HepG2 (cell line): ENCODE results near the gene IL32. TPM values are rescaled to one million over a fixed set of nuclear protein-coding genes. Genes with fewer than 3 reads are reported as not detected.

Source experiments
- ATAC-seq: fragments of 200-7000 bp; cut with Tn5 transposase; 3 replicates; pipeline ENCODE4 v1.9.1; 2020; ENCODE audit warnings: mild to moderate bottlenecking, moderate library complexity
- BruUV-seq: library from RNA; stranded (reverse); fragments of 400-500 nt; replicated peaks from 2 replicates; lab custom pipeline; 2021; lab: Mats Ljungman, UMichigan
- CTCF ChIA-PET: fragments of 300-600 bp; formaldehyde crosslinking; extraction: SDS; loops from one replicate; lab custom pipeline; 2021; ENCODE audit warnings: low total read pairs, inconsistent platforms, low intra/inter-chr PET ratio; lab: Yijun Ruan, JAX
- POLR2A ChIA-PET: fragments of 350-600 bp; sonication (Branson Sonifier 250); formaldehyde crosslinking; loops from one replicate; lab custom pipeline; 2020; ENCODE audit warnings: antibody characterized with exemption, inconsistent platforms; lab: Yijun Ruan, JAX
- DNase-seq: peaks from one replicate; pipeline ENCODE4 v3.0.0-alpha.2; 2015; ENCODE audit warnings: low spot score
- FAIRE-seq: peaks from 3 replicates; lab custom pipeline; 2011; peaks lifted over from hg19 to GRCh38; lab: Jason Lieb, UNC
- H2AFZ ChIP-seq: one replicate; pipeline ENCODE4 v1.6.1; 2011; ENCODE audit warnings: low read length, inconsistent platforms
- H3K27ac ChIP-seq: fragments of 300-600 bp; 3 replicates; pipeline ENCODE4 v1.8.0; 2011; ENCODE audit warnings: mixed run types, mild to moderate bottlenecking, mixed read lengths, low read length, inconsistent platforms; ENCODE audit not compliant: insufficient read depth; ENCODE audit errors: extremely low read length
- H3K27me3 ChIP-seq, 2 experiments: fragments of 200-600 bp in 1 of 2; 2 replicates in 1 of 2; 3 replicates in 1 of 2; pipeline versions ENCODE4 v1.6.0 to v1.8.0; 2011; ENCODE audit warnings: low read length in 2 of 2, mild to moderate bottlenecking in 2 of 2, moderate library complexity in 2 of 2, inconsistent platforms in 1 of 2; ENCODE audit not compliant: insufficient read depth in 2 of 2, control insufficient read depth in 1 of 2
- H3K36me3 ChIP-seq, 2 experiments: fragments of 200-600 bp in 1 of 2; replicated peaks in 1 of 2; 2 replicates in 1 of 2; 3 replicates in 1 of 2; pipeline versions ENCODE4 v1.5.1 to v1.8.0; 2011; ENCODE audit warnings: low read length in 2 of 2, inconsistent platforms in 1 of 2; ENCODE audit not compliant: insufficient read depth in 2 of 2, control insufficient read depth in 1 of 2
- H3K4me1 ChIP-seq: 2 replicates; pipeline ENCODE4 v1.5.1; 2012; ENCODE audit warnings: low read length, inconsistent platforms; ENCODE audit not compliant: insufficient read depth
- H3K4me2 ChIP-seq: 2 replicates; pipeline ENCODE4 v1.6.0; 2011; ENCODE audit warnings: low read depth, low read length, inconsistent platforms
- H3K4me3 ChIP-seq, 3 experiments: fragments of 200-600 bp in 1 of 3; sonication (generic), shearing (Covaris generic) in 1 of 3; replicated peaks in 1 of 3; 2 replicates each; pipeline ENCODE4 v1.5.1; 2011 to 2016; ENCODE audit warnings: low read length in 3 of 3, inconsistent platforms in 2 of 3, low read depth in 2 of 3, mild to moderate bottlenecking in 2 of 3, control low read depth in 1 of 3, mixed read lengths in 1 of 3; ENCODE audit not compliant: insufficient read depth in 1 of 3
- H3K79me2 ChIP-seq: one replicate; pipeline ENCODE4 v1.6.1; 2011; ENCODE audit warnings: low read length, inconsistent platforms; ENCODE audit not compliant: insufficient read depth
- H3K9ac ChIP-seq: 2 replicates; pipeline ENCODE4 v1.6.0; 2011; ENCODE audit warnings: mild to moderate bottlenecking, low read depth, low read length, inconsistent platforms; ENCODE audit not compliant: insufficient read depth
- H3K9me3 ChIP-seq: 2 replicates; pipeline ENCODE4 v1.5.1; 2012; ENCODE audit warnings: mild to moderate bottlenecking, low read length
- H4K20me1 ChIP-seq: 2 replicates; pipeline ENCODE4 v1.6.0; 2011; ENCODE audit warnings: inconsistent platforms, mild to moderate bottlenecking, low read length, moderate library complexity; ENCODE audit not compliant: insufficient read depth
- AGO2 ChIP-seq: fragments of 200-400 bp; formaldehyde crosslinking; optimal IDR thresholded peaks from 2 replicates; pipeline ENCODE3; 2017; ENCODE audit warnings: mild to moderate bottlenecking, low read depth, low read length, moderate library complexity
- CBFB ChIP-seq: sonication (generic); formaldehyde crosslinking; IDR thresholded peaks from 2 replicates; pipeline ENCODE4 v1.4.0; 2020; ENCODE audit warnings: missing genetic modification reagents
- CEBPG ChIP-seq: IDR thresholded peaks from 2 replicates; pipeline ENCODE4 v1.6.1; 2016
- CHD2 ChIP-seq: IDR thresholded peaks from 2 replicates; pipeline ENCODE4 v1.6.1; 2011; ENCODE audit warnings: low read depth, low read length, improper control_type of control experiment
- DRAP1 ChIP-seq: IDR thresholded peaks from 2 replicates; pipeline ENCODE4 v1.6.1; 2016; ENCODE audit warnings: missing genetic modification reagents, missing compliant biosample characterization
- ETV6 ChIP-seq: sonication (generic); formaldehyde crosslinking; conservative IDR thresholded peaks from 2 replicates; pipeline ENCODE4 v1.4.0; 2020; ENCODE audit warnings: missing genetic modification reagents
- FOXA1 ChIP-seq, 2 experiments: fragments of 450-650 bp in 1 of 2; sonication (generic) in 1 of 2; formaldehyde crosslinking in 1 of 2; IDR thresholded peaks; 2 replicates each; pipeline versions ENCODE4 v1.4.0 to v1.6.1; 2016 to 2020; ENCODE audit warnings: missing genetic modification reagents in 1 of 2
- HMG20B ChIP-seq: conservative IDR thresholded peaks from 2 replicates; pipeline ENCODE4 v1.6.1; 2016; ENCODE audit warnings: missing genetic modification reagents, missing compliant biosample characterization
- IRF1 ChIP-seq: sonication (generic); formaldehyde crosslinking; IDR thresholded peaks from 2 replicates; pipeline ENCODE4 v1.4.0; 2020; ENCODE audit warnings: low read depth, mild to moderate bottlenecking, missing genetic modification reagents
- MIER3 ChIP-seq: IDR thresholded peaks from 2 replicates; pipeline ENCODE4 v1.6.1; 2016; ENCODE audit warnings: missing compliant biosample characterization, borderline replicate concordance
- MNT ChIP-seq: fragments of 450-650 bp; IDR thresholded peaks from 2 replicates; pipeline ENCODE4 v1.6.1; 2016
- MTA1 ChIP-seq: sonication (generic); formaldehyde crosslinking; IDR thresholded peaks from 2 replicates; pipeline ENCODE4 v1.4.0; 2020; ENCODE audit warnings: missing genetic modification reagents, mild to moderate bottlenecking, borderline replicate concordance
- RCOR2 ChIP-seq: IDR thresholded peaks from 2 replicates; pipeline ENCODE4 v1.6.1; 2016; ENCODE audit warnings: missing biosample characterization, missing genetic modification reagents
- SRSF4 ChIP-seq: fragments of 200-400 bp; formaldehyde crosslinking; IDR thresholded peaks from one replicate; pipeline ENCODE4 v1.6.1; 2018; ENCODE audit warnings: mild to moderate bottlenecking, low read depth, low read length, moderate library complexity; ENCODE audit not compliant: poor library complexity, severe bottlenecking
- TARDBP ChIP-seq: sonication (generic); formaldehyde crosslinking; IDR thresholded peaks from 2 replicates; pipeline ENCODE4 v1.8.0; 2022; ENCODE audit warnings: mild to moderate bottlenecking, missing genetic modification reagents
- ZNF383 ChIP-seq: sonication (generic); formaldehyde crosslinking; IDR thresholded peaks from 2 replicates; pipeline ENCODE4 v1.4.0; 2020; ENCODE audit warnings: missing genetic modification reagents, mild to moderate bottlenecking, borderline replicate concordance
- ZNF44 ChIP-seq: sonication (generic); formaldehyde crosslinking; IDR thresholded peaks from 2 replicates; pipeline ENCODE4 v1.5.1; 2020; ENCODE audit warnings: mild to moderate bottlenecking, missing genetic modification reagents
- ZNF552 ChIP-seq: sonication (generic); formaldehyde crosslinking; IDR thresholded peaks from 2 replicates; pipeline ENCODE4 v1.9.0; 2022; ENCODE audit warnings: missing genetic modification reagents, mild to moderate bottlenecking, borderline replicate concordance
- ZNF691 ChIP-seq: sonication (generic); formaldehyde crosslinking; IDR thresholded peaks from 2 replicates; pipeline ENCODE4 v1.4.0; 2020; ENCODE audit warnings: missing genetic modification reagents, low read depth, mild to moderate bottlenecking, borderline replicate concordance
- WGBS: methylation state at CpG from one replicate; pipeline ENCODE4 v1.1.6; 2017; ENCODE audit warnings: low lambda C conversion rate; 5-methylcytosine and 5-hydroxymethylcytosine counted together
- in situ Hi-C: cut with HindIII; loops from 2 replicates; pipeline ENCODE4 v1.10.0; 2017; ENCODE audit warnings: low pct_unique_long_range_greater_than_20kb; ENCODE audit not compliant: extremely low pct_ligation_motif_present
- intact Hi-C: fragments of 100-400 bp; cut with micrococcal nuclease; formaldehyde crosslinking; loops from one replicate; pipeline ENCODE4 v1.10.0; 2022; ENCODE audit not compliant: unreplicated experiment
- polyA plus RNA-seq, 8 experiments: library from polyadenylated mRNA; depleted of rRNA in 3 of 8; stranded (reverse) in 7 of 8; unstranded in 1 of 8; fragments of >200 nt; fragmentation: Illumina TruSeq in 4 of 8; extraction: Trizol in 4 of 8; gene quantifications; 2 replicates each; pipeline versions ENCODE4 v1.2.1 to v1.2.3, GENCODE V29; 2011 to 2016; ENCODE audit warnings: low read depth in 4 of 8, missing spikeins in 1 of 8, mixed read lengths in 1 of 8; ENCODE audit not compliant: insufficient read depth in 1 of 8
- total RNA-seq, 5 experiments: library from RNA; depleted of rRNA; stranded (reverse); fragments of >200 nt; fragmentation: Illumina TruSeq; extraction: Trizol; gene quantifications; 2 replicates each; pipeline ENCODE4 v1.2.3, GENCODE V29; 2016; ENCODE audit warnings: low read depth in 1 of 5

IL32 gene
- total and polyA plus RNA-seq, 2 of the 13 experiments (the other 11 are each of a cell fraction or from before 2014, with no cell fraction given), result 115 to 165 TPM

GRCh38 chr16:3050487-3050886 lies 15.0 kb upstream of the IL32 start (continued):
- TF ChIP-seq TARDBP (CRISPR knock-in tag) (no peak), ZNF44 (no peak), FOXA1 (IDR thresholded peaks at IDR 0.05) (no peak), FOXA1 (CRISPR knock-in tag; IDR thresholded peaks at IDR 0.05) (no peak), MTA1 (CRISPR knock-in tag) (no peak), MIER3 (no peak), CBFB (CRISPR knock-in tag) (no peak), MNT (no peak), ZNF691 (CRISPR knock-in tag) (no peak), HMG20B (CRISPR knock-in tag) (no peak)
- TF ChIP-seq, all 625 proteins: peak for 0

GRCh38 chr16:3051009-3051408 lies 14.4 kb upstream of the IL32 start:
- no peak overlapping the region for H3K4me2 ChIP-seq
- H3K4me1 ChIP-seq, result peaks cover 2% of the 10 kb centered on the region; the same call in 1 of the 2 replicates
- ATAC-seq (no peak), DNase-seq (no peak), FAIRE-seq (no peak)
- no TSS peak for BruUV-seq
- 57% methylated on average over 4 of the region's 4 CpGs for WGBS
- no peaks in the 10 kb centered on the region for H3K36me3 ChIP-seq
- H3K27ac ChIP-seq, result no peak overlapping the region
- CTCF ChIA-PET, result no interaction called here
- intact Hi-C loops, result no loop called here
- H3K27me3 ChIP-seq, result peaks cover 8 to 50% of the 10 kb centered on the region in 2 experiments
- no peak for TF ChIP-seq SRSF4
- no peak for TF ChIP-seq ZNF383 (CRISPR knock-in tag)
- TF ChIP-seq CEBPG (CRISPR knock-in tag), result no peak
- no peak for TF ChIP-seq IRF1 (CRISPR knock-in tag)
- TF ChIP-seq AGO2, result no peak
- no peak for TF ChIP-seq CHD2
- TF ChIP-seq ZNF552 (CRISPR knock-in tag), result no peak
- no peak for TF ChIP-seq RCOR2
- TF ChIP-seq ETV6 (CRISPR knock-in tag), result no peak
- no peak for TF ChIP-seq DRAP1 (CRISPR knock-in tag)
- no peaks in the 10 kb centered on the region for H3K9me3 ChIP-seq
- POLR2A ChIA-PET, result no interaction called here
- H4K20me1 ChIP-seq, result no peaks in the 10 kb centered on the region
- H3K4me3 ChIP-seq, result no peak overlapping the region
- H3K9ac ChIP-seq, result no peak overlapping the region
- in situ Hi-C loops, result no loop called here
- no peaks in the 10 kb centered on the region for H3K79me2 ChIP-seq
- H2AFZ ChIP-seq, result no peak overlapping the region
